ENCODE measurements around the gene NPTX1. TPM values are rescaled to one million over a fixed set of nuclear protein-coding genes. Genes with fewer than 3 reads are reported as not detected.

Gene NPTX1
- total and polyA plus RNA-seq, 9 of the 15 experiments (the other 6 are each of a cell fraction or from before 2014, with no cell fraction given): 0.04 TPM; not detected in 8

DNA sequence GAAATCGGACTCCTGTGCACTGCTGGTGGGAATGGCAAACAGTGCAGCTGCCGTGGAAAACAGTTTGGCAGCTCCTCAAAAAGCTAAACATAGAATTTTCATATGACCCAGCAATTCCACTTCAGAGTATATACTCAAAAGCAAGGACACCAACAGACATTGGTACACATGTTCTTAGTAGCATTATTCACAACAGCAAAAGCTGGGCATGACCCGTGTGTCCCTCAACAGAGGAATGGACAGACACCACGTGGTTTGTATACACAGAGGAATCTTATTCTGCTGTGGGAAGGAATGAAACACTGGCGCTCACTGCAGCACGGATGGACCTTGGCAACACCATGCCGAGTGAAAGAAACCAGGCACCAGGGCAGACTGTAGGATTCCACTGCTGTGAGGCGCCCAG, 16.0 kb downstream of the NPTX1 start:
- H3K27ac ChIP-seq (ENCODE audit: extremely low read depth, low read depth, low read length): no peak overlapping the region
- ChIA-PET POLR2A (no interaction called here), CTCF (ENCODE audit: low intra/inter-chr PET ratio) (no interaction called here)
- in situ Hi-C loops (cut with MboI): no loop called here
- ATAC-seq (no peak), FAIRE-seq (no peak), DNase-seq (ENCODE audit: extremely low read depth in 1 of 4, low spot score in 3 of 4) (no peak)
- H2AFZ ChIP-seq (ENCODE audit: low read depth, low read length): no peak overlapping the region
- H3K4me2 ChIP-seq (ENCODE audit: insufficient read depth, low read length): no peak overlapping the region
- TF ChIP-seq NFIC (IDR thresholded peaks at IDR 0.05) (no peak), SMARCE1 (IDR thresholded peaks at IDR 0.05) (no peak), HOXB6 (CRISPR knock-in tag; IDR thresholded peaks at IDR 0.05; ENCODE audit: borderline replicate concordance) (no peak), ZNF165 (CRISPR knock-in tag; IDR thresholded peaks at IDR 0.05; ENCODE audit: borderline replicate concordance) (no peak), PPARD (CRISPR knock-in tag; IDR thresholded peaks at IDR 0.05) (no peak)
- peaks cover 33 to 64% of the 10 kb centered on the region in 2 experiments; a peak in 4 of 5 replicates for H3K27me3 ChIP-seq (ENCODE audit: control insufficient read depth in 2 of 2, insufficient read depth in 2 of 2, low read length in 2 of 2)
- H3K79me2 ChIP-seq (ENCODE audit: control insufficient read depth, insufficient read depth, low read length): no peaks in the 10 kb centered on the region
- no TSS peak for BruUV-seq (replicated peaks)
- peaks cover 26 to 33% of the 10 kb centered on the region in 2 experiments for H3K4me1 ChIP-seq (replicated peaks in 1 of 2; ENCODE audit: control insufficient read depth in 2 of 2, insufficient read depth in 2 of 2, low read length in 2 of 2)
- 9% methylated on average over 8 of the region's 8 CpGs for WGBS (ENCODE audit: insufficient coverage, low coverage, missing lambda C conversion rate)
- H3K9ac ChIP-seq (ENCODE audit: insufficient read depth in 1 of 2, low read depth in 2 of 2, low read length in 2 of 2): no peak overlapping the region; a peak in 1 of 4 replicates
- no peak overlapping the region for H3K4me3 ChIP-seq
- no peaks in the 10 kb centered on the region for H3K9me3 ChIP-seq (replicated peaks; ENCODE audit: control insufficient read depth, insufficient read depth, low read depth, low read length)
- intact Hi-C loops (cut with micrococcal nuclease): no loop called here
- H3K36me3 ChIP-seq (ENCODE audit: control insufficient read depth, insufficient read depth, low read length): no peaks in the 10 kb centered on the region
- H3K9me1 ChIP-seq (ENCODE audit: control insufficient read depth, insufficient read depth, low read length): no peaks in the 10 kb centered on the region
- H4K20me1 ChIP-seq (replicated peaks; ENCODE audit: control insufficient read depth, insufficient read depth, low read length): peaks cover 13% of the 10 kb centered on the region; the same call in 1 of the 2 replicates

DNA sequence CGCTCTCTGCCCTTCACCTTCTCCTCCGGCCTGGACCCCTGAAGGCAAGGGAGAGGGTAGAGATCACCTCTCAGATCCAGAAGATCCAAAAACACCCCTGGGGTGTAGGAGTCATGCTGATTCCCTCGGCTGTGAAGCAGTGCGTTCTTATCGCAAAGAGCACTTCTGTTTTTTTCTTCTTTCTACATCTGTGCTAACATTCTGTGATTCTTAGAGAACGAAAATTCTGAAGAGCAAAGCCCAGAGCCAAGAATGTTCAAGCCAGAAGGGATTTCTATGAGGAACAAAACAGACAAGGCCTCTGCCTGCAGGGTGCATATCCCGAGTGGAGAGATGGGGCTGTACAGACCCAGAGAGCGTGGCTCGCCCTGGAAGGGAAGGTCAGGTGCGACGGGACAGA, 17.2 kb downstream of the NPTX1 start:
- intact Hi-C loops (cut with micrococcal nuclease) (no loop called here), in situ Hi-C loops (cut with MboI) (no loop called here)
- Histone ChIP-seq H3K9me3 (replicated peaks; ENCODE audit: control insufficient read depth, insufficient read depth, low read depth, low read length) (no peaks in the 10 kb centered on the region), H4K20me1 (replicated peaks; ENCODE audit: control insufficient read depth, insufficient read depth, low read length) (peaks cover 8% of the 10 kb centered on the region; the same call in 1 of the 2 replicates), H3K9ac (ENCODE audit: insufficient read depth in 1 of 2, low read depth in 2 of 2, low read length in 2 of 2) (no peak overlapping the region), H3K4me3 (no peak overlapping the region), H3K27ac (ENCODE audit: extremely low read depth, low read depth, low read length) (no peak overlapping the region), H3K27me3 (ENCODE audit: control insufficient read depth in 2 of 2, insufficient read depth in 2 of 2, low read length in 2 of 2) (peaks cover 25 to 52% of the 10 kb centered on the region in 2 experiments; a peak in 4 of 5 replicates), H2AFZ (ENCODE audit: low read depth, low read length) (no peak overlapping the region), H3K79me2 (ENCODE audit: control insufficient read depth, insufficient read depth, low read length) (no peaks in the 10 kb centered on the region), H3K4me2 (ENCODE audit: insufficient read depth, low read length) (no peak overlapping the region), H3K9me1 (ENCODE audit: control insufficient read depth, insufficient read depth, low read length) (no peaks in the 10 kb centered on the region), H3K4me1 (replicated peaks in 1 of 2; ENCODE audit: control insufficient read depth in 2 of 2, insufficient read depth in 2 of 2, low read length in 2 of 2) (peaks cover 28 to 44% of the 10 kb centered on the region in 2 experiments), H3K36me3 (ENCODE audit: control insufficient read depth, insufficient read depth, low read length) (no peaks in the 10 kb centered on the region)
- BruUV-seq (replicated peaks): no TSS peak
- DNase-seq (ENCODE audit: extremely low read depth in 1 of 4, low spot score in 3 of 4) (no peak), ATAC-seq (no peak), FAIRE-seq (peak; percentile 67)
- 11% methylated on average over 11 of the region's 11 CpGs for WGBS (ENCODE audit: insufficient coverage, low coverage, missing lambda C conversion rate)
- CTCF ChIA-PET (ENCODE audit: low intra/inter-chr PET ratio): no interaction called here
- POLR2A ChIA-PET: no interaction called here
- TF ChIP-seq OTX1 (CRISPR knock-in tag; IDR thresholded peaks at IDR 0.05) (no peak), ZNF347 (CRISPR knock-in tag; IDR thresholded peaks at IDR 0.05; ENCODE audit: low read depth) (no peak), SPI1 (IDR thresholded peaks at IDR 0.05; ENCODE audit: borderline replicate concordance, low read depth, low read length) (peak; percentile 51; the same call in 1 of the 2 replicates), CBFA2T3 (IDR thresholded peaks at IDR 0.05) (peak; percentile 6; the same call in 1 of the 2 replicates)
